Lower leg skin (tissue), 3 donors: ENCODE data around the gene TTC34.

Experiments used
- POLR2A ChIP-seq, 2 donors: fragments of 450-650 bp; IDR thresholded peaks; one replicate each; pipeline ENCODE4 v1.6.1; 2016 to 2017; ENCODE audit warnings: antibody characterized with exemption in 2 of 2, mild to moderate bottlenecking in 1 of 2, moderate library complexity in 1 of 2
- TF ChIP-seq, protein P1 (sequence below), 3 donors: fragments of 450-650 bp; IDR thresholded peaks; one replicate each; pipeline ENCODE4 v1.5.1; 2016; ENCODE audit warnings: antibody characterized with exemption in 3 of 3, mild to moderate bottlenecking in 3 of 3, moderate library complexity in 2 of 3

GRCh38 chr1:2804628-2805351, 3.3 kb upstream of the TTC34 start:
- no peak for TF ChIP-seq POLR2A (IDR thresholded peaks at IDR 0.05)
- TF ChIP-seq, protein P1, sequence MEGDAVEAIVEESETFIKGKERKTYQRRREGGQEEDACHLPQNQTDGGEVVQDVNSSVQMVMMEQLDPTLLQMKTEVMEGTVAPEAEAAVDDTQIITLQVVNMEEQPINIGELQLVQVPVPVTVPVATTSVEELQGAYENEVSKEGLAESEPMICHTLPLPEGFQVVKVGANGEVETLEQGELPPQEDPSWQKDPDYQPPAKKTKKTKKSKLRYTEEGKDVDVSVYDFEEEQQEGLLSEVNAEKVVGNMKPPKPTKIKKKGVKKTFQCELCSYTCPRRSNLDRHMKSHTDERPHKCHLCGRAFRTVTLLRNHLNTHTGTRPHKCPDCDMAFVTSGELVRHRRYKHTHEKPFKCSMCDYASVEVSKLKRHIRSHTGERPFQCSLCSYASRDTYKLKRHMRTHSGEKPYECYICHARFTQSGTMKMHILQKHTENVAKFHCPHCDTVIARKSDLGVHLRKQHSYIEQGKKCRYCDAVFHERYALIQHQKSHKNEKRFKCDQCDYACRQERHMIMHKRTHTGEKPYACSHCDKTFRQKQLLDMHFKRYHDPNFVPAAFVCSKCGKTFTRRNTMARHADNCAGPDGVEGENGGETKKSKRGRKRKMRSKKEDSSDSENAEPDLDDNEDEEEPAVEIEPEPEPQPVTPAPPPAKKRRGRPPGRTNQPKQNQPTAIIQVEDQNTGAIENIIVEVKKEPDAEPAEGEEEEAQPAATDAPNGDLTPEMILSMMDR (IDR thresholded peaks at IDR 0.05) = no peak
